ENCODE measurements around the gene C1D. TPM values are rescaled to one million over a fixed set of nuclear protein-coding genes. Genes with fewer than 3 reads are reported as not detected.

The C1D gene
- total RNA-seq, 1 donor from 2014 or later: 19.3 TPM

DNA sequence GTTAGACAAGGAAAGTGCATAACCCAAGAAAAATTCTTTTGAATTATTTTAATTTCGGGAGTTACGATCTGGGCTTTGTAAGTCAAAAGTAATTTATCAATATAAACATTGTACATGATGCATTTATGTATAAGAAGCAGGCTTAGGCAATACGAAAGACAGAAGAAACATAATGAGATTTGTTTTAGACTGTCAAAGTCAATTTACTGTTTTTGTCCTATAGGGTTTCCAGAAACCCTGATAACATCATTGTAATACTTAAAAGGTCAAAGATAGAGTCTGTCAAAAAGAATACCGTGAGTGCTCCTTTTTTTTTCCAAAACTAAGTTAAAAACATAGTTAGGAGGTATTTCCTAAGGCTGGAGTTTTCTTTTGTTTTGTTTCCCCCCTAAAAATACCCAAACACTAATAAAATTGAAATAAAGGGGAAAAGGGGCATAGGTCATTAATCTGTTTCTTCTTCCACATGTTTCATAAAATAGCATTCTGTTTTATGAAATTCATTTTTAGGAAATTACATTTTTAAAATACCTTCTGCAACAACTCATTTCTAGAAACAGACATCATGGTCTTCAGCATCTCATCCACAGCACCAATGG lies 16.1 kb downstream of the C1D start:
- Mint-ChIP-seq H3K27ac (ENCODE audit: unreplicated experiment) (no peak overlapping the region), H3K27me3 (ENCODE audit: unreplicated experiment) (no peaks in the 10 kb centered on the region)

DNA sequence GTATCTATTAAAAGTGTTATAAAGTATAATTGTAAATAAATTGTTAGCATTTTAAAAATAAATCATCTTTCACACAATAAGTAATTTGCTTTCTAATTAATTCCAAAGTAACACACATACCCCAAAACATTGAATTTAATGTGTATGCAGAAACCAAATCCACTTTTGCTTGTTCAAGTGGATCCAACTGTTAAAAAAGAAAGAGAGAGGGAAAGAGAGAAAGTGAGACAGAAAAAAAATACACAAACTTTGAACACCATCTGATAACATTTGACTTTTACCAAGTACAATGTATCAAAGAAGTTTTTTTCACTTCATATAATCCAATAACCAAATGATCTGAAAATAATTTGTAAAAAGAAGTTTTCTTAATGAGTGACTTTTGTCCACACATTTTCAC lies 16.6 kb downstream of the C1D start:
- no peak overlapping the region for H3K4me3 Mint-ChIP-seq (ENCODE audit: unreplicated experiment)
- peaks cover 18% of the 10 kb centered on the region for H3K36me3 Mint-ChIP-seq (ENCODE audit: unreplicated experiment)
- no peak for DNase-seq (ENCODE audit: extremely low spot score, unreplicated experiment)
- no peak overlapping the region for H3K27ac Mint-ChIP-seq (ENCODE audit: unreplicated experiment)
- no peaks in the 10 kb centered on the region for H3K9me3 Mint-ChIP-seq (ENCODE audit: unreplicated experiment)
- H3K27me3 Mint-ChIP-seq (ENCODE audit: unreplicated experiment): no peaks in the 10 kb centered on the region
- no peak for TF ChIP-seq CTCF (IDR thresholded peaks at IDR 0.05)
- peaks cover 24% of the 10 kb centered on the region for H3K4me1 Mint-ChIP-seq (ENCODE audit: unreplicated experiment)

More for the DNA sequence above, 16.1 kb downstream of the C1D start:
- no peak overlapping the region for H3K4me3 Mint-ChIP-seq (ENCODE audit: unreplicated experiment)
- no peaks in the 10 kb centered on the region for H3K9me3 Mint-ChIP-seq (ENCODE audit: unreplicated experiment)
- H3K4me1 Mint-ChIP-seq (ENCODE audit: unreplicated experiment): peaks cover 26% of the 10 kb centered on the region
- no peak for DNase-seq (ENCODE audit: extremely low spot score, unreplicated experiment)
- H3K36me3 Mint-ChIP-seq (ENCODE audit: unreplicated experiment): peaks cover 13% of the 10 kb centered on the region
- TF ChIP-seq CTCF (IDR thresholded peaks at IDR 0.05): no peak

DNA sequence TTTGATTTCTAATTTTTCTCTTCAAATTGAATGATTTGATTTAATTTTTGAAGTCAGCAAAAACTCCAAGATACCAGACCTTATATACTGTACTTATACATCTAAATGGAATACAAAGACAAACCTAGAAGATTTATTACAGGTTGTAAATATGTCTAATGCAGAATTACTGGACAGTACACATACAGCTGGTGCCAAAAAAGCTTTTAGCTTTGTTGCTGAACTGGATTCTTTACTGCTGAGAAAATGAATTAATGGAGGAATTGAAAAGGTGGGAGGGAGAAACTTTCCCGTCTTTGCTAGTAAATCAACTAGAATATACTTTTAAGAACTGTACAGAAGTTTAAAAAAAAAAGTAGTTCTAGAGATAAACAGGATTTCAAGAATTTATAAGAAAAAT lies 17.5 kb downstream of the C1D start:
- no peaks in the 10 kb centered on the region for H3K9me3 Mint-ChIP-seq (ENCODE audit: unreplicated experiment)
- H3K27me3 Mint-ChIP-seq (ENCODE audit: unreplicated experiment): no peaks in the 10 kb centered on the region
- TF ChIP-seq CTCF (IDR thresholded peaks at IDR 0.05): no peak
- H3K36me3 Mint-ChIP-seq (ENCODE audit: unreplicated experiment): peaks cover 18% of the 10 kb centered on the region
- H3K4me1 Mint-ChIP-seq (ENCODE audit: unreplicated experiment): peaks cover 17% of the 10 kb centered on the region
- H3K4me3 Mint-ChIP-seq (ENCODE audit: unreplicated experiment): no peak overlapping the region
- H3K27ac Mint-ChIP-seq (ENCODE audit: unreplicated experiment): no peak overlapping the region
- DNase-seq (ENCODE audit: extremely low spot score, unreplicated experiment): no peak

DNA sequence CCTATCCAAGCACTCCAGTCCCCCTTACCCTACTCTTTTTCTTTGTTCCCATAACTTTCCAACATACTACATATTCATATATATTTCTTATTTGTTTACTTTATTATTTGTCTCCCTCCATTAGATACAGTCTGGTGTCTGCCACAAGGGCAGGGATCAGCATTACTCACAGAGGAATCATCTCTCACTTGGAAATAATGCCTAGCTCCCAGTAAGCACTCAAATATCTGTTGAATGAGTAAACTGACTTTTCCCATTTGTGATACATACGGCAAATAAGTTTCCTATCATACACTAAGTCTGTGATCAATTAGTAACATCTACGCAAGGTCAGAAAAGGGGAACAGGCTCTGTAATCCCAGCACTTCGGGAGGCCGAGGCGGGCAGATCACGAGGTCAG lies 18.7 kb downstream of the C1D start:
- Mint-ChIP-seq H3K4me3 (ENCODE audit: unreplicated experiment) (no peak overlapping the region), H3K9me3 (ENCODE audit: unreplicated experiment) (no peaks in the 10 kb centered on the region), H3K36me3 (ENCODE audit: unreplicated experiment) (peaks cover 18% of the 10 kb centered on the region), H3K27me3 (ENCODE audit: unreplicated experiment) (no peaks in the 10 kb centered on the region), H3K27ac (ENCODE audit: unreplicated experiment) (peak overlapping the region; percentile 52), H3K4me1 (ENCODE audit: unreplicated experiment) (peaks cover 15% of the 10 kb centered on the region)
- no peak for TF ChIP-seq CTCF (IDR thresholded peaks at IDR 0.05)
- no peak for DNase-seq (ENCODE audit: extremely low spot score, unreplicated experiment)

GRCh38 chr2:68043695-68044094 lies 19.1 kb downstream of the C1D start:
- TF ChIP-seq CTCF (IDR thresholded peaks at IDR 0.05): no peak
- peaks cover 13% of the 10 kb centered on the region for H3K4me1 Mint-ChIP-seq (ENCODE audit: unreplicated experiment)
- no peak for DNase-seq (ENCODE audit: extremely low spot score, unreplicated experiment)
- no peak overlapping the region for H3K4me3 Mint-ChIP-seq (ENCODE audit: unreplicated experiment)
- H3K27ac Mint-ChIP-seq (ENCODE audit: unreplicated experiment): peak overlapping the region; percentile 52
- no peaks in the 10 kb centered on the region for H3K27me3 Mint-ChIP-seq (ENCODE audit: unreplicated experiment)
- H3K36me3 Mint-ChIP-seq (ENCODE audit: unreplicated experiment): peaks cover 18% of the 10 kb centered on the region
- H3K9me3 Mint-ChIP-seq (ENCODE audit: unreplicated experiment): no peaks in the 10 kb centered on the region

Data from osteocyte (in vitro differentiated cells).